Neural progenitor cell (in vitro differentiated cells): ENCODE results near the gene LDLRAD4. TPM values are rescaled to one million over a fixed set of nuclear protein-coding genes. Genes with fewer than 3 reads are reported as not detected.

Experiments used
- DNase-seq: peaks from one replicate; pipeline ENCODE4 v3.0.0-alpha.2; 2016; ENCODE audit warnings: low spot score
- H2AFZ ChIP-seq: fragments of 200-600 bp; sonication (generic); replicated peaks from 2 replicates; pipeline ENCODE4 v1.6.1; 2016; ENCODE audit warnings: antibody characterized with exemption
- H3F3A ChIP-seq: fragments of 200-600 bp; sonication (generic); 2 replicates; pipeline ENCODE4 v1.6.1; 2016; ENCODE audit warnings: antibody characterized with exemption, low read depth
- H3K27ac ChIP-seq: fragments of 200-600 bp; sonication (generic); 2 replicates; pipeline ENCODE4 v1.5.1; 2016; ENCODE audit warnings: mild to moderate bottlenecking
- H3K27me3 ChIP-seq: fragments of 200-600 bp; sonication (generic); 2 replicates; pipeline ENCODE4 v1.6.1; 2016; ENCODE audit warnings: mild to moderate bottlenecking, moderate library complexity
- H3K36me3 ChIP-seq: fragments of 200-600 bp; sonication (generic); 2 replicates; pipeline ENCODE4 v1.5.1; 2016
- H3K4me1 ChIP-seq: fragments of 200-600 bp; sonication (generic); 2 replicates; pipeline ENCODE4 v1.6.1; 2016; ENCODE audit warnings: mixed run types
- H3K4me2 ChIP-seq: fragments of 200-600 bp; sonication (generic); 2 replicates; pipeline ENCODE4 v1.6.1; 2016
- H3K4me3 ChIP-seq: fragments of 200-600 bp; sonication (generic); 2 replicates; pipeline ENCODE4 v1.5.1; 2016
- H3K79me2 ChIP-seq: fragments of 200-600 bp; sonication (generic); 2 replicates; pipeline ENCODE4 v1.6.1; 2016; ENCODE audit warnings: low read depth
- H3K9ac ChIP-seq: fragments of 200-600 bp; sonication (generic); 2 replicates; pipeline ENCODE4 v1.6.1; 2016
- H3K9me3 ChIP-seq: fragments of 200-600 bp; sonication (generic); 2 replicates; pipeline ENCODE4 v1.5.1; 2016; ENCODE audit warnings: low read depth
- H4K20me1 ChIP-seq: fragments of 200-600 bp; sonication (generic); 2 replicates; pipeline ENCODE4 v1.6.1; 2016; ENCODE audit warnings: low read depth
- H3K27ac Mint-ChIP-seq: 3 replicates; pipeline ENCODE4 v1.8.0; 2021; ENCODE audit warnings: mixed read lengths
- H3K27me3 Mint-ChIP-seq: 2 replicates; pipeline ENCODE4 v1.8.0; 2022; ENCODE audit warnings: low read depth, mild to moderate bottlenecking, inconsistent platforms, moderate library complexity, mixed read lengths; ENCODE audit not compliant: insufficient read depth
- H3K36me3 Mint-ChIP-seq: 3 replicates; pipeline ENCODE4 v1.8.0; 2021; ENCODE audit warnings: mixed read lengths
- H3K4me1 Mint-ChIP-seq: 3 replicates; pipeline ENCODE4 v1.8.0; 2021; ENCODE audit warnings: mixed read lengths
- H3K4me3 Mint-ChIP-seq: 3 replicates; pipeline ENCODE4 v1.8.0; 2021; ENCODE audit warnings: mild to moderate bottlenecking, moderate library complexity, mixed read lengths
- H3K9me3 Mint-ChIP-seq: 3 replicates; pipeline ENCODE4 v1.8.0; 2020; ENCODE audit warnings: mixed read lengths
- EZH2 ChIP-seq: fragments of 200-600 bp; sonication (generic); IDR thresholded peaks from 2 replicates; pipeline ENCODE4 v1.6.1; 2017; ENCODE audit warnings: antibody characterized with exemption, mild to moderate bottlenecking, moderate library complexity
- EZH2phosphoT487 ChIP-seq: fragments of 200-600 bp; sonication (generic); IDR thresholded peaks from 2 replicates; pipeline ENCODE4 v1.6.1; 2017; ENCODE audit warnings: antibody characterized with exemption
- total RNA-seq: library from RNA; depleted of rRNA; stranded (reverse); fragments of >200 nt; gene quantifications from 2 replicates; pipeline ENCODE4 v1.2.3, GENCODE V29; 2015; ENCODE audit warnings: low replicate concordance
- TF ChIP-seq, protein P1 (sequence below): fragments of 200-600 bp; sonication (generic); IDR thresholded peaks from 2 replicates; pipeline ENCODE4 v1.5.1; 2017; ENCODE audit warnings: antibody characterized with exemption, mild to moderate bottlenecking

LDLRAD4 gene
- total RNA-seq, 1 donor from 2014 or later, result 0.65 TPM

- H3K36me3 ChIP-seq, result no peaks in the 10 kb centered on the region
- H3K9me3 Mint-ChIP-seq, result no peaks in the 10 kb centered on the region
- no peaks in the 10 kb centered on the region for H3K36me3 Mint-ChIP-seq
- no peaks in the 10 kb centered on the region for H4K20me1 ChIP-seq
- H3K4me2 ChIP-seq, result no peak overlapping the region
- TF ChIP-seq EZH2phosphoT487, result no peak
- TF ChIP-seq, protein P1, sequence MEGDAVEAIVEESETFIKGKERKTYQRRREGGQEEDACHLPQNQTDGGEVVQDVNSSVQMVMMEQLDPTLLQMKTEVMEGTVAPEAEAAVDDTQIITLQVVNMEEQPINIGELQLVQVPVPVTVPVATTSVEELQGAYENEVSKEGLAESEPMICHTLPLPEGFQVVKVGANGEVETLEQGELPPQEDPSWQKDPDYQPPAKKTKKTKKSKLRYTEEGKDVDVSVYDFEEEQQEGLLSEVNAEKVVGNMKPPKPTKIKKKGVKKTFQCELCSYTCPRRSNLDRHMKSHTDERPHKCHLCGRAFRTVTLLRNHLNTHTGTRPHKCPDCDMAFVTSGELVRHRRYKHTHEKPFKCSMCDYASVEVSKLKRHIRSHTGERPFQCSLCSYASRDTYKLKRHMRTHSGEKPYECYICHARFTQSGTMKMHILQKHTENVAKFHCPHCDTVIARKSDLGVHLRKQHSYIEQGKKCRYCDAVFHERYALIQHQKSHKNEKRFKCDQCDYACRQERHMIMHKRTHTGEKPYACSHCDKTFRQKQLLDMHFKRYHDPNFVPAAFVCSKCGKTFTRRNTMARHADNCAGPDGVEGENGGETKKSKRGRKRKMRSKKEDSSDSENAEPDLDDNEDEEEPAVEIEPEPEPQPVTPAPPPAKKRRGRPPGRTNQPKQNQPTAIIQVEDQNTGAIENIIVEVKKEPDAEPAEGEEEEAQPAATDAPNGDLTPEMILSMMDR, result no peak
- TF ChIP-seq EZH2, result no peak
- H3K4me1 Mint-ChIP-seq, result peaks cover 13% of the 10 kb centered on the region
- H3K79me2 ChIP-seq, result no peaks in the 10 kb centered on the region
- H3K9ac ChIP-seq, result no peak overlapping the region
- no peak overlapping the region for H3K4me3 ChIP-seq
- no peaks in the 10 kb centered on the region for H3K4me1 ChIP-seq
- no peak overlapping the region for H3K27ac Mint-ChIP-seq
- no peak overlapping the region for H3K27ac ChIP-seq
- H3K9me3 ChIP-seq, result no peaks in the 10 kb centered on the region
- no peak overlapping the region for H3K4me3 Mint-ChIP-seq
- H3K27me3 Mint-ChIP-seq, result no peaks in the 10 kb centered on the region
- H3K27me3 ChIP-seq, result no peaks in the 10 kb centered on the region
- no peak for DNase-seq
- no peak overlapping the region for H2AFZ ChIP-seq
- no peaks in the 10 kb centered on the region for H3F3A ChIP-seq
Measured at GRCh38 chr18:13389491-13390131, 171.1 kb downstream of the LDLRAD4 start.

- no peaks in the 10 kb centered on the region for H3K9me3 Mint-ChIP-seq
- no peaks in the 10 kb centered on the region for H3K36me3 ChIP-seq
- H3K4me1 ChIP-seq, result no peaks in the 10 kb centered on the region
- no peaks in the 10 kb centered on the region for H3K9me3 ChIP-seq
- H3K4me3 ChIP-seq, result no peak overlapping the region
- no peaks in the 10 kb centered on the region for H3K36me3 Mint-ChIP-seq
- H4K20me1 ChIP-seq, result no peaks in the 10 kb centered on the region
- no peak overlapping the region for H3K27ac ChIP-seq
- H2AFZ ChIP-seq, result no peak overlapping the region
- H3K4me2 ChIP-seq, result no peak overlapping the region
- no peaks in the 10 kb centered on the region for H3F3A ChIP-seq
- DNase-seq, result no peak
- H3K27ac Mint-ChIP-seq, result no peak overlapping the region
- H3K4me1 Mint-ChIP-seq, result peaks cover 17% of the 10 kb centered on the region
- no peak overlapping the region for H3K4me3 Mint-ChIP-seq
- TF ChIP-seq EZH2phosphoT487 (no peak), EZH2 (no peak)
- TF ChIP-seq, protein P1, result no peak
- no peaks in the 10 kb centered on the region for H3K79me2 ChIP-seq
- H3K9ac ChIP-seq, result no peak overlapping the region
- H3K27me3 ChIP-seq, result no peaks in the 10 kb centered on the region
- no peaks in the 10 kb centered on the region for H3K27me3 Mint-ChIP-seq
Measured at GRCh38 chr18:13390196-13390595, 171.6 kb downstream of the LDLRAD4 start.

GRCh38 chr18:13390711-13391110 lies 172.2 kb downstream of the LDLRAD4 start:
- no peak for DNase-seq

More at GRCh38 chr18:13390711-13391110, 172.2 kb downstream of the LDLRAD4 start:
- no peaks in the 10 kb centered on the region for H3K9me3 Mint-ChIP-seq
- Histone ChIP-seq H3K36me3 (no peaks in the 10 kb centered on the region), H3F3A (no peaks in the 10 kb centered on the region), H3K27me3 (no peaks in the 10 kb centered on the region), H3K79me2 (no peaks in the 10 kb centered on the region), H3K9ac (no peak overlapping the region), H3K4me1 (no peaks in the 10 kb centered on the region), H3K4me2 (no peak overlapping the region), H2AFZ (no peak overlapping the region), H3K9me3 (no peaks in the 10 kb centered on the region), H3K4me3 (no peak overlapping the region), H4K20me1 (no peaks in the 10 kb centered on the region), H3K27ac (no peak overlapping the region)
- no peaks in the 10 kb centered on the region for H3K27me3 Mint-ChIP-seq
- H3K4me3 Mint-ChIP-seq, result no peak overlapping the region
- no peak overlapping the region for H3K27ac Mint-ChIP-seq
- TF ChIP-seq, protein P1, result no peak
- TF ChIP-seq EZH2phosphoT487 (no peak), EZH2 (no peak)
- no peaks in the 10 kb centered on the region for H3K36me3 Mint-ChIP-seq
- peaks cover 17% of the 10 kb centered on the region for H3K4me1 Mint-ChIP-seq
